HG03354 (cell line): Measurements from ENCODE around the gene SBNO2.

Source experiments
- ATAC-seq: cut with Tn5 transposase; IDR thresholded peaks from one replicate; pipeline ENCODE4 v1.9.1; 2021; ENCODE audit warnings: mild to moderate bottlenecking; ENCODE audit not compliant: unreplicated experiment, poor library complexity, severe bottlenecking

Gene SBNO2

DNA sequence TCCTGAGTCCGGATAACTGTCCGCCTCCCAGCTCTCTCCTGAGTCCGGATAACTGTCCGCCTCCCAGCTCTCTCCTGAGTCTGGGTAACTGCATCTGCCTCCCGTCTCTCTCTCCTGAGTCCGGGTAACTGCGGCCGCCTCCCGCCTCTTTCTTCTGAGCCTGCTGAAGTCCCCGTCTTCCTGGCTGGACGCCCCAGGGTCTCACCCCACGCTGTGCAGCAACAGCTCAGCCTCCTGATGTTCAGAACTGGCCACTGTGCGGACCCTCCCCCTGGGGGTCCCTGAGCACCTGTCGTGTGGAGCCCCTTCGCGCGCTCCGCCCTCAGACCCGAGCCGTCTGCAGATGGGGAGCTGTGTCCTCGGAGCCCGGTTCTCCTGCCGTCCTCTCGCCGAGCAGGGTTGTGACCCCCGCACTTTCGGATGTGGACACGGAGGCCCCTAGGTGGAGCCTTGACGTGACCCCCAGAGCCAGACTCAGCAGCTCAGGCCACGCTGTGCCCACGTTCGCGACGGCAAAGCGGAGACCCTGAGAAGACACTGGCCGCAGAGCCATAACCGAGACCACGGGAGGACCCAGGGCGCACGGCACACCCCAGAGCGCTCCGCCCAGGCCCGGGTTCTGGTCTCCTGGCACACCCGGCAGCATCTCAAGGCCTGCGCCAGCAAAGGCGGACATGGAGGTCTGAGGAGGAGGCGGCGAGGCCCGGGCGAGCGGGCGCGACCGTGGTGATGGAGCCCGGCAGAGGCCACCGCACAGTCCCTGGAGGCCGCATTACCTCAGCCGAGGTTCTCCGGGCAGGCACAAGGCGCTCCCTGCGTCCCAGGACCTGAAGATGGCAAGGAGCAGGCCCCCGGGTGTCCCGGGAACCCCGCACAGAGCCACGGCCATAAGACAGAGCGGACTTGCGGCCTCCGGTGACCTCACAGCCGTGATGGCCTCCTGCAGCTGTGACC, 15.9 kb downstream of the SBNO2 start:
- ATAC-seq: no peak

- no peak for ATAC-seq
Observed at GRCh38 chr19:1156830-1157615, 17.0 kb downstream of the SBNO2 start.

DNA sequence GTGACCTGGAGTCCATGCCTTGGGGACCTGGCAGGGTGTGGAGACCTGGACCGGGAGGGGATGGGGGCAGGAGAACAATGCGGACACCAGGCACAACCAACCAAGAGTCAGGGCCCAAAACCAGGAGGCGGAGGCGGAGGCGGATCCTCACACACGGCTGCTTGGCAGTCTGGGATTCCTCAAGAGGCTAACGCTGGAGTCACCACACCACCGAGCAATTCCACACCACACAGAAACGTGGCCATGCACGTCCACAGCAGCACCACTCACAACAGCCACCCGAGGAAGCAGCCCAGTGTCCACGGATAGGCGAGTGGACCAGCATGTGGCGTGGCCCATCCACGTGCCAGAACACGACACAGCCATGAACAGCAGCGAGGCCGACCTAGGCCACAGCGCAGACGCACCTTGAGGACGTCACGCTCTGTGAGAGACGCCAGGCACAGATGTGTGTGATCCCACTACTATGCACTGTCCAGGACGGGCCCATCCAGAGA, 17.7 kb downstream of the SBNO2 start:
- ATAC-seq: no peak

- ATAC-seq: no peak
Observed at GRCh38 chr19:1155352-1156304, 18.4 kb downstream of the SBNO2 start.

DNA sequence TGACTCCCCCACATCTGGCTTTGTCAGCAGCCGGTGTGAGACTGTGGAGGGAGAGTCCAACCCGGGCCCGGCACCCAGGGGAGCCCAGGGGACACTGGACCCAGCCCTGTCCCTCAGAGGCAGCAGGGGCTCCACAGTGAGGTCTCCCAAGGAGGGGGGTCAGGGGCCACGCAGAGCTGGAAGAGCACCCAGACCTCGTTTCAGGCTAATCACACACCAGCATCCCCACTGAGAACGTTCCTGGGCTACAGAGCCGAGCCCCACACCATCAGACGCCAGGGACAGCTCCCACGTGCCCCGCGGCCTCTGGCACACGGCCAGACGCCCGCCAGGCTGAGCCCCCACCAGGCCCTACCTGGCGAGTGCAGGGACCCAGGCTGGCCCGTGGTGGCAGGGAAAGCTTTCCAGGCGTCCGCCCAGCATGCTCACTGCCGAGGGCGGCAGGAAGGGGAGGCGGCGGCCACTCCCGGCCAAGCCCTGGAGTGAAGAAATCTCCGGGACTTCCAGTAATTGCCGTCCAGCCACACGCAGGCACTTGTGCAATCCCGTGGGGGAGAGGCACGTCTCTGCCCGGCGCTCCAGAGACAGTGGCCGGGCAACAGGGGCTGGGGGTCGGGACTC, 19.2 kb downstream of the SBNO2 start:
- ATAC-seq: no peak

DNA sequence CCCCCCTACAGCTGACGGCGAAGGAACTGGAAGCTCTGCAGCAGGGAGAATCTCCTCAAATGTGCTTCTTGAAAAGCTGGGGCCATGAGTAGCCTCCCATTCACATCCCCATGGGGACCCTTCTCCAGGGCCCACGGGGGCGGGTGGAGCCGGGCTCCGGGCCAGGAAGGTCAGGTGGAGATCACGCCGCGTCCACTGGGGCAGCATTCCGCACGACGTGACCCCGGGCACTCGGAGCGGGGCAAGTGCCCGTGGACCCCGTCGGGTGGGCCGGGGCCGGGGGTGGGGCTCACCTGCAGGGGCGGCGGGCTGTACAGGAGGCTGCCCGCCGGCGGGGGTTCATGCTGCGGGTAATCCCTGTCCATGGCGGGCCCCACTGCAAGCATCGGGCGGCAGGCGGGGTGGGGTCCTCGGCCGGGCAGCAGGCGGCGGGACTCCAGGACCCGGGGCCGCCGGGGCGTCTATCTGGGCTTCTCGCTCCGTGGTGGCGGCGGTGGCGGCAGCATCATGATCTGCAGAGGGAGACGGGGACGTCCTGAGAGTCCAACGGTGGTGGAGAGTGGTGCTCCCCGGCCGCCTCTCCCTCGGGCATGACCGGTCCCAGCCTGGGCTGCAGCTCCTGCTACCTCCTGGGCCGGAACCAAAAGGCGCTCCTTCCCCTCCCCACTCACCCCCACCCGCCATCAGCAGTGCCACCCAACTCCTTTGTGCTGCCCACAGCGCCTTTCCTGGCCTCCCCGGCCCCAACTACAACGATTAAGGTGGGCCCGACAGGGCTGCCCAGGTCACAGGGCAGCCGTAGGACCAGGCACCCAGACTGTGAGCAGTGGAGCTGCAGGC, 20.0 kb downstream of the SBNO2 start:
- ATAC-seq: no peak

GRCh38 chr19:1151917-1152587, 22.0 kb downstream of the SBNO2 start:
- no peak for ATAC-seq

- ATAC-seq: no peak
Observed at GRCh38 chr19:1151037-1151724, 22.9 kb downstream of the SBNO2 start.

DNA sequence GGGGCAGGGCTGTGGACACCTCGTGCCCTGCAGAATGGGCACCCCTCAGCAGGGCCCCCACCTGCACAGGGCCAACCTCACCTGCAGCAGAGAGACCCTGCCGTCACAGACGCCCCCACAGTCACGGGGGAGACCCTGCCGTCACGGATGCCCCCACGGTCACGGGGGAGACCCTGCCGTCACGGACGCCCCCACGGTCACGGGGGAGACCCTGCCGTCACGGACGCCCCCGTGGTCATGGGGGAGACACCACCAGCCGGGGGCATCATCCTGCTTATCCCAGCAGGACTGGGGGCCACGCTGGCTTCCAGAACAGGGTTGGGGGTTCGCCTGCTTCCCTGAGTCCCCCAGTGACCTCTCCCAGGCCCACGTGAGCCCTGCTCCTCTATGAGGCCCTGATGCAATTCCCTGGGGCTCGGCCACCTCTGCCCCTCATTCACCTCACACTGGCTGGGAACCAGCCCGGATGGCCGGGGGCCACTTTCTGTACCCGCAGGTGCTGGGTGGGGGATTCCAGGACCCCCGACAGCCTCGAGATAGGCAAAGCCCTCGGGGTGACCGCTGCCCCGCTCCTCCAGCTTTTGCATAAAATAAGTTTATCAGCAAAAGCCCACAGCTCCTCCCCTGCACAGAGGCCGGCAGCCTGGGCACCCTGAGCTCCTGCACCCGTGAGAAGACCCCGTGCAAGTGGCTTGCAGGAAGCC, 23.6 kb downstream of the SBNO2 start:
- ATAC-seq: no peak

GRCh38 chr19:1149259-1150045, 24.6 kb downstream of the SBNO2 start:
- ATAC-seq: no peak

DNA sequence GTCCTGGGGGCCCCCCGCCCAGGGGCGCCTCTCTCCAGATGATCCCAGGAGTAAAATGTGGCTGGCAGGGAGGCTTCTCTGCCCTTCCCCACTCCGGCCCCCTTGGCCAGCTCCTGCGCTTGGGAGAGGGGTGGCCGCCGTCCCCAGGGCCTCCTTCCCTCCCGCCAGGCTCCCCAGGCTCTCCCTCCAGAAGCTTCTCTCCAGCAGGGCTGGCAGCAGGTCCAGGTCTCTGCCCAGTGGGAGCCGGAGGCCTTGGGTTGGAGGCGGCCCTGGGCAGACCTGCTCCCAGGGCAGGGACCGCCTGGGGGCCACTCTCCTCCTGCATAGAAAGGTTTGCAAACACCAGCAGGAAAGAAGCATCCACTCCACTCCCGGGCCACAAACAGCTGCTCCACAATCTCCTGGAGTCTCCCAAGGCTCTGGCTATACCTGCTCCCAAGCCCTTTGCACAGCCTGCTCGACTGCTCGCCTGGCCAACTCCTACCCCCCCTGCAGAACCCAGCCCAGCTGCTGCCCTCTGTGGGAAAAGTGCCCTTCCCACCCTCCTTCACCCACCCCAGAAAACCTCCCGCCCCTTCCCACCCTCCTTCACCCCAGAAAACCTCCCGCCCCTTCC, 26.0 kb downstream of the SBNO2 start:
- ATAC-seq: no peak

DNA sequence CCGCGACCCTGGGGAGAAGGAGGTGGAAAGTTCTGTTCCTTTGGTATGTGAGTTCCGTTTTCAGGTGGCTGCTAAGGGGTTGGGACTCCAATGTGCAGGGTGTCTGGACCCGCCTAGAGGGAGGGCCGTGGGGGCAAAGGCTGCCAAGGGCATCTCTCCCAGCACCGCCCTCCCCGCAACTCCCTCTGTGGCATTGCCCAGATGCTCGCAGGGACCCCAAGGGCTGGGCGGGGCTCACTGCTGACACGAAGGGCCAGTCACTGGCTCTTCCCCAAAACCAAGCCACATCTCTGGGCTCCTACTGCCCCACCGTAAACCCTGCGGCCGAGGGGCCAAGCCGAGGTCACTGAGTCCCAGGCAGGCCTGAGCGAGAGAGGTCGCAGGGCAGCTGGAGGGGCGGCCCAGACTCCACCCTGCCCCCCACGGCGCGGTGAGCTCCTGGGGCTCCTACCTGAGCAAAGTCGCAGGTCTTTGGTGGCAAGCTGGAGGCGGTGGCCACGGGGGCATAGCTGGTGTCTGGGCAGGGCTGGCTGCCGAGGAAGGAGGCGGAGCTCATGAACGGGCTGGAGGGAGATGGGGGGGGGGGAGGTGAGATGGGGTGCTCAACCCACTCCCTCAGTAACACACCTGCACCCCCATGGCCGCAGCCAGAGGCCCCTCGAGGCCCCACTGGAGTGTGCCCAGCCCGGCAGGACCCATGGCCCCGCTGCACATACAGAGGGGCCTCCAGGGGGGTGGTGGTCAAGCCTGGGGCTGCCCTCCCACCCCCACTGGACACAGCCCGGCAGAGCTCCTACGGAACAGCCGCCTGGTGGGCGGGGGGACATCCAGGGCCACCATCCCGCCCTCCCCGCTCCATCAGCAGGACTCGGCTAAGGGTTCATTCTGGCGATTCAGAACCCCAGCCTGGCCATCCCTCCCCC, 26.9 kb downstream of the SBNO2 start:
- ATAC-seq: no peak

DNA sequence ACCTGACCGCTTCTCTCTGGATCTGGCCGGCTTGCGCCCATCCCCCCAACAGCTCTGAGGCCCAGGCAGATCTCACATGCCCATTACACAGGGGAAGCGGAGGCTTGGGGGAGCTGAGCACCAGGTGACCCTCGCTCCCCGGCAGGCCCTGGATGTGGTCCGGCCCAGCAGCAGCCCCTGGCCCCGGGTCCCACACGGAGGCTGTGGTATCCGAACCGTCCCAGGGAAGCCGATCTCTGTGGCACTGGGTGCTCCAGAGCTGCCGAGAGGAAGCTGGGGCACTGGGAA, 27.7 kb downstream of the SBNO2 start:
- ATAC-seq: no peak

DNA sequence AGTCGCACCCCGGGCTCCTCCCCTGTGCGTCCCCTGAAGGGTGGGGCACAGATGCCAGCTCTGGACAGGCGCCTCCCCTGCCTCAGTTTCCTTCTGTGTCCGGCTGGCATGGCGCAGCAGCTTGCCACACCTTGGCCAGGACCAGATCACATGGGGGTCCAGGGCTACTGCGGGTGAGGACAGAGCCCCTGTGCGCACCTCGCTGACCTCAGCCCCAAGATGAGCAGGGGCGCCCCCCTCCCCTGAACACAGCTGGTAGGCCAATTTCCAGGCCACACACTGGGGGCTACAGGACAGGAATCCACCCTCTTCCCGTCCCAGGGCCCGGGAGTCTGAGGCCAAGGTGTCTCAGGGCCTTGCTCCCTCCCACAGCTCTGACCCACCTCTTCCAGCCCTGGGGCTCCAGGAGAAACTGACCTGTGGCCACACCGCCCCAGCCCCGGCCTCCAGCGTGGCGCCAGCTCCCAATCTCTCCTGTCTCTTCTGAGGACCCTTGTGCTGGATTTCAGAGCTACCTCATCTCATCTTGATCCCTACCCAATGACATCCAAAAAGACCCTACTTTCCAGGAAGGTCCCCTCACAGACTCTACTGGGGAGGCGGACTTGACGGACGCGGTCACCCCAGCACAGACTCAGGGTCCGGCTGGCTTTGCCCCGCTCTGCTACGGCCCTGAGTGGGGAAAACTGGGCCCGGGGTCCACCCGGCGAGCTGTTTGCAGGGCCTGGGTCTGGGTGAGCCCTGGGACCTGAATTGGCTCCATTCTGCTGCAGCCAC, 28.2 kb downstream of the SBNO2 start:
- no peak for ATAC-seq
